ENCODE results near the gene CERK. TPM values are rescaled to one million over a fixed set of nuclear protein-coding genes. Genes with fewer than 3 reads are reported as not detected.
A peak's percentile ranks its signal among the peaks of the same experiment; 100 is the strongest.
"Not testable (repeated sequence)": the region's sequence is repeated elsewhere in the genome, so short reads cannot be mapped to it uniquely, and the experiment has no call there.

CERK gene
- total and polyA plus RNA-seq, 2 experiments from 2014 or later = 37.2 to 74.9 TPM

GRCh38 chr22:46736705-46737104, 1.3 kb downstream of the CERK start:
- TF ChIP-seq CTCF (IDR thresholded peaks at IDR 0.05; ENCODE audit: low read depth, low read length) = no peak
- Histone ChIP-seq H3K27me3 (no peaks in the 10 kb centered on the region), H3K9me3 (ENCODE audit: low read depth) (no peaks in the 10 kb centered on the region), H3K27ac (no peak overlapping the region), H3K4me1 (ENCODE audit: low read depth) (peaks cover 30% of the 10 kb centered on the region), H3K36me3 (no peaks in the 10 kb centered on the region), H3K4me3 (peak overlapping the region; percentile 61)
- DNase-seq (ENCODE audit: low read depth in 1 of 2, low spot score in 1 of 2) = no peak

GRCh38 chr22:46735747-46736608, 2.1 kb downstream of the CERK start:
- DNase-seq (ENCODE audit: low read depth in 1 of 2, low spot score in 1 of 2) = no peak
- Histone ChIP-seq H3K36me3 (no peaks in the 10 kb centered on the region), H3K27ac (peak overlapping the region; percentile 40), H3K9me3 (ENCODE audit: low read depth) (no peaks in the 10 kb centered on the region), H3K27me3 (no peaks in the 10 kb centered on the region), H3K4me3 (peak overlapping the region; percentile 61), H3K4me1 (ENCODE audit: low read depth) (peaks cover 35% of the 10 kb centered on the region)
- TF ChIP-seq CTCF (IDR thresholded peaks at IDR 0.05; ENCODE audit: low read depth, low read length) = no peak

- TF ChIP-seq CTCF (IDR thresholded peaks at IDR 0.05; ENCODE audit: low read depth, low read length) = no peak
- Histone ChIP-seq H3K4me3 (no peak overlapping the region), H3K27ac (peak overlapping the region; percentile 40), H3K9me3 (ENCODE audit: low read depth) (no peaks in the 10 kb centered on the region), H3K36me3 (no peaks in the 10 kb centered on the region), H3K27me3 (no peaks in the 10 kb centered on the region), H3K4me1 (ENCODE audit: low read depth) (peaks cover 35% of the 10 kb centered on the region)
- DNase-seq (ENCODE audit: low read depth in 1 of 2, low spot score in 1 of 2) = no peak
Observed at GRCh38 chr22:46734830-46735453, 3.1 kb downstream of the CERK start.

GRCh38 chr22:46734213-46734722, 3.8 kb downstream of the CERK start:
- not testable (repeated sequence) for H3K4me3 ChIP-seq; H3K27me3 ChIP-seq; H3K36me3 ChIP-seq; DNase-seq (ENCODE audit: low read depth in 1 of 2, low spot score in 1 of 2); H3K9me3 ChIP-seq (ENCODE audit: low read depth); H3K27ac ChIP-seq
- peaks cover 30% of the 10 kb centered on the region for H3K4me1 ChIP-seq (ENCODE audit: low read depth)

- peaks cover 32% of the 10 kb centered on the region for H3K4me1 ChIP-seq (ENCODE audit: low read depth)
- no peak for DNase-seq (ENCODE audit: low read depth in 1 of 2, low spot score in 1 of 2)
Observed at GRCh38 chr22:46732513-46732912, 5.5 kb downstream of the CERK start.

More at GRCh38 chr22:46732513-46732912, 5.5 kb downstream of the CERK start:
- TF ChIP-seq CTCF (IDR thresholded peaks at IDR 0.05; ENCODE audit: low read depth, low read length) = no peak
- H3K27me3 ChIP-seq = no peaks in the 10 kb centered on the region
- H3K9me3 ChIP-seq (ENCODE audit: low read depth) = no peaks in the 10 kb centered on the region
- H3K36me3 ChIP-seq = no peaks in the 10 kb centered on the region
- no peak overlapping the region for H3K27ac ChIP-seq
- no peak overlapping the region for H3K4me3 ChIP-seq
